ENCODE results near the gene TRAPPC5.

TRAPPC5 gene

DNA sequence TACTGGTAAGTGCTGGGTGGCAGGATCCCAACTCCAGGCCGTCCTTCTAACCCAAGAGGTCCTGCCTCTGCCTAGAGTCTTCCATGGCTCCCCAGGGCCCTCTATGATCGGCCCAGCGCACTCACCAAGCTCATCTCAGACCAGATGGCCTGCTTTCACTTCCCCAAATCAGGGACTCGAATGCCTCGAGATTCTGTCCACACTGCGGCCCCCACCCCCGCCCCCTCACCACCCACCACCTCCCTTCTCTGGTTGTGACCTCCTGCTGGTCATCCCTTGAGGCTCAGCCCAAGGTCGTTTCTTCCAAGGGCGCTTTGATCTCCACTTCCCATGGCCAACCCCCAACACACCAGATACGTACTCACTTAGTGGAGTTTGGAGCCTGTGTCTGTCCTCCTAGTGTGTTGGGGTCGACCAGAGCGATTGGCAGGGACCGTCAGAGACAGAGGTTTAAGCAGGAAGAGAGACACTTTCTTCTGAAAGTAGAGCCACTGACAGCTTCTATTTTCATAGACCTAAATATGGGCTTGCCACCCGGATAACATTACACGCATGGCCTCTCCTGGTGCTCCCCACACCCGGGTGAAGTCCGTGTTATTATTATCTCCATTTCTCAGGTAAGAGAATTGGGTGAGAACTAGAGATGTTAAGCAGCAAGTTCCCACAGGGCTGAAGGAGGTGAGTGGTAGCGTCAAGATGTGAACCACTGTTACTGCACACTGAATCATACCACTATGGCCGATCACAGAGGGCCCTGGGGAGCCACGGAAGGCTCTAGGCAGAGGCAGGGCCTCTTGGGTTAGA, 21.2 kb downstream of the TRAPPC5 start, which contains the start of gene FCER2:
Gene FCER2, minus strand, starts transcription at position 478 of the 804 bp plus-strand sequence. CDS start 2,371 bp downstream, outside the sequence.
- DNase-seq, result no peak

DNA sequence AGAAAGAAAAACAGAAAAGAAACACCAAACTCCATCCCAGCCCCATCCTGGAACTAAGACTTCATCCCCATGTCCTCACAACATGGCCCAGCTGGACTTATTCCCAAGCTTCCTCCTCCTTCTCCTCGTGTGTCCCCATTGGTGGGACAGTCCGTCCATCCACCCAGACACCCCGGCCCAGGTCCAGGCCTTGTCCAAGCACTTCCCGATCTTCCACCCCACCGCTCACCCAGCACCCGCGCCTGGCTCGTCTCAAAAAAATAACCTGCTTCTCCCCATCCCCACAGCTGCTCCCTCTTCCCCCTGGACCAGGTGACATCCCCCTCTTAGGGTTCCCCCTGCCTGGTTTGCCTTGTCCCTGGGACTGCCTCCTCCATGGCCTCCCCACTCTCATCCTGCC, 22.7 kb downstream of the TRAPPC5 start:
- DNase-seq, result no peak

DNA sequence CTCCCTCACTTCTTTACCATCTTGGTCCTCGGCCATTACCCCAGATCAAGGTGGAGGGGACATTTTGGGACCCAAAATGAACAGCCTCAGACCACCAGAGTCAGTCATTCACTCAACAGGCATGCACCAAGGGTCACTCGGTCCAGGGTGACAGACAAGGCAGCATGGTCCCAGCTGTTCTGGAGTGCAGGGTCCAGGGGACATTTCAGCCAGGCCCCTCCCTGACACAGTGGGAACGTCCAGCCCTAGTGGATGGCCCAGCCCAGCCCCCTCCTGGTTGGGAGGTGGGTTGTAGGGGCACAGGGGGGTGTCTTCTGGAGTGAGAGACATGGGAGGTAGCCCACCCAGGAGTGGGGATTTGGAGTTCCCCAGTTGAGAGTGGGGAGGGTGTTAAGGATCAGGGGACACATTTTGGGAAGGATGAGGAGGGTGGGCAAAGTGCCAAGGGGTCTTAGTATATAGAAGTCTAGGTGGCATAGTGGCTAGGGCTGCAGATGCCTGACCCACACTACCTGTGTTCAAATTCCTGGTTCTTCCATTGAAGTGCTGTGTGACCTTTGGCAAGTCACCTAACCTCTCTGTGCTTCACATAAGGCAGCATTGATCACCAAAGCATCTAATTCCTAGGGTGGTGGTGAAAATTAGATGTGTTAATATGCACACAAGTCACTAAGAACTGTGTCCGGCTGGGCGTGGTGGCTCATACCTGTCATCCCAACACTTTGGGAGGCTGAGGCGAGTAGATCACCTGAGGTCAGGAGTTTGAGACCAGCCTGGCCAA, 23.8 kb downstream of the TRAPPC5 start:
- DNase-seq, result no peak

GRCh38 chr19:7705387-7706187, 25.0 kb downstream of the TRAPPC5 start:
- no peak for DNase-seq

- DNase-seq, result no peak
Observed at GRCh38 chr19:7706188-7706954, 25.7 kb downstream of the TRAPPC5 start.

- DNase-seq, result no peak
Observed at GRCh38 chr19:7706955-7707456, 26.4 kb downstream of the TRAPPC5 start.

- no peak for DNase-seq
Observed at GRCh38 chr19:7709932-7710460, 29.4 kb downstream of the TRAPPC5 start.

DNA sequence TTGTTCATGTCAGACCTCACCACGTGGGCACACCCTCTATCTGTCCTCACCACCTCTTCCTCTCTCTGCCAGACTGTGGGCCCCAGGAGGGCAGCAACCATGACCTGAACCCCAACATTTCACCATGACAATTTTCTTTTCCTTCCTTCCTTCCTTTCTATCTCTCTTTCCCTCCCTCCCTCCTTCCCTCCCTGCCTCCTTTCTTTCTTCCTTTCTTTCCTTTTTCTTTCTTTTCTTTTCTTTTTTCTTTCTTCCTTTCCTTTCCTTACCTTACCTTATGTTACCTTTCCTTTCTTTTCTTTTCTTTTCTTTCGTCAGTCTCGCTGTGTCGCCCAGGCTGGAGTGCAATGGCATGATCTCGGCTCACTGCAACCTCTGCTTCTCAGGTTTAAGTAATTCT, 30.0 kb downstream of the TRAPPC5 start:
- no peak for DNase-seq

- no peak for DNase-seq
Observed at GRCh38 chr19:7715671-7716070, 35.0 kb downstream of the TRAPPC5 start.

DNA sequence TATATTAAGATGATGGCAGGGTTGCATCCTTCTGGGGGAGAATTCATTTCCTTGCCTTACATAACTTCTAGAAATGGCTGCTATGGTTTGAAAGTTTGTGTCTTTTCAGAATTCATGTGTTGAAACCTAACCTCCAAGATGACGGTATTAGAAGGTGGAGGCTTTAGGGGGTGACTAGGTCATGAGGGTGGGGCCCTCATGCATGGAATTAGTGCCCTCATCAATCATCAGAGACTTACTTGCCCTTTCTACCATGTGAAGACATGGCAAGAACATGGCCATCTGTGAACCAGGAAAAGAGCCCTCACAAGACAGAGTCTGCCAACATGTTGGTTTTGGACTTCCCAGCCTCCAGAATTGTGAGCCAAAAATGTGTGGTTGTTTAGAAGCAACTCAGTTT, 36.1 kb downstream of the TRAPPC5 start:
- DNase-seq, result no peak

- no peak for DNase-seq
Observed at GRCh38 chr19:7718668-7719067, 38.0 kb downstream of the TRAPPC5 start.

DNA sequence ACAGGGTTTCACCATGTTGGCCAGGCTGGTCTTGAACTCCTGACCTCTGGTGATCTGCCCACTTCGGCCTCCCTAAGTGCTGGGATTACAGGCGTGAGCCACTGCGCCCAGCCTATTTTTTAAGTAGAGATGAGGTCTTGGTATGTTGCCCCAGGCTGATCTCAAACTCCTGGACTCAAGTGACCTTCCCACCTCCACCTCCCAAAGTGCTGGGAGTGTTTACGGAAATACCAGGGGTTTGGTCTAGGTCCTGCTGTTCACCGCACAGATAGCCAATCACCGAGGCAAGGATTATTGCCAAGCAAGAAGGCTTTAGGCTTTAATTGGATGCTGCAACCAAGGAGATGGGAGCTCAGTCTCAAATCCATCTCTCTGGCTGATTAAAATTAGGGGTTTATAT, 39.7 kb downstream of the TRAPPC5 start:
- DNase-seq, result no peak

DNA sequence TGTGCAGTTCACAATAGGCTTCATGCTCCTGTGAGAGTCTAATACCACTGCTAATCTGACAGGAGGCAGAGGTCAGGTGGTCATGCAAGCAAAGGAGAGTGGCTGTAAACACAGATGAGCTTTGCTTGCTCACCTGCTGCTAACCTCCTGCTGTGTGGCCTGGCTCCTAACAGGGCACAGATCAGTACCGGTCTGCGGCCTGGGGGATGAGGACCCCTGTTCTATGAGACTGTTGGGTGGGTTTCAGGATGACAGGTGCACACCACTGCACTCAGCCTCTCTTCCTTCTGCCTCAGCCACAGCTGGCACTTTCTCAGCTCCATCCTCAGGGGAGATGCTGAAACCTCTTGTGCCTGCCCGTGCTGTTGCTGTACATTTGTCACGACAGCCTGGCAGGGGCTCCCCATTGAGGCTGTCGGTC, 41.6 kb downstream of the TRAPPC5 start:
- DNase-seq, result no peak

- no peak for DNase-seq
Observed at GRCh38 chr19:7725791-7726190, 45.2 kb downstream of the TRAPPC5 start.

- no peak for DNase-seq
Observed at GRCh38 chr19:7729211-7729610, 48.6 kb downstream of the TRAPPC5 start.

DNA sequence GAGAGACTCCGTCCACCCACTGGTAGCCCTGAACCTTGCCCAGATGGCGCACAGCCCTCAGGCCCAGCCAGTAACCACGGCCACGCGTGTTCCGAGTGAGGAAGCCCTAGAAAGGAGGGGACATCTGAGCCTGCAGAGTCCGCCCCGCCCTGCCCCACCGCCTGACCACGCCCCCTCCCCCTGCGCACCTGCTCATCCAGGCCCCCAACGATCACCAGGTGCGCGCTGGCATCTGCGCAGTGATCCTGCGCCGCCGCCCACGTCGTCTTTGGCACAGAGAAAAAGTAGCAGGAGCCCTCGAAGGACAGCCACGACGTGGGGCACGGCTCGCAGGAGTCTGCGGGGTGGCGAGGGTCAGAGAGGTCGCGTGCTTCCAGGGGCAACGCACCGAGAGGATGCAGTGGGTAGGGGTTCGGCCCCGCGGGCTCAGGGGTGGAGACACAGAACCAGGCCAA, 49.2 kb downstream of the TRAPPC5 start:
- no peak for DNase-seq

DNA sequence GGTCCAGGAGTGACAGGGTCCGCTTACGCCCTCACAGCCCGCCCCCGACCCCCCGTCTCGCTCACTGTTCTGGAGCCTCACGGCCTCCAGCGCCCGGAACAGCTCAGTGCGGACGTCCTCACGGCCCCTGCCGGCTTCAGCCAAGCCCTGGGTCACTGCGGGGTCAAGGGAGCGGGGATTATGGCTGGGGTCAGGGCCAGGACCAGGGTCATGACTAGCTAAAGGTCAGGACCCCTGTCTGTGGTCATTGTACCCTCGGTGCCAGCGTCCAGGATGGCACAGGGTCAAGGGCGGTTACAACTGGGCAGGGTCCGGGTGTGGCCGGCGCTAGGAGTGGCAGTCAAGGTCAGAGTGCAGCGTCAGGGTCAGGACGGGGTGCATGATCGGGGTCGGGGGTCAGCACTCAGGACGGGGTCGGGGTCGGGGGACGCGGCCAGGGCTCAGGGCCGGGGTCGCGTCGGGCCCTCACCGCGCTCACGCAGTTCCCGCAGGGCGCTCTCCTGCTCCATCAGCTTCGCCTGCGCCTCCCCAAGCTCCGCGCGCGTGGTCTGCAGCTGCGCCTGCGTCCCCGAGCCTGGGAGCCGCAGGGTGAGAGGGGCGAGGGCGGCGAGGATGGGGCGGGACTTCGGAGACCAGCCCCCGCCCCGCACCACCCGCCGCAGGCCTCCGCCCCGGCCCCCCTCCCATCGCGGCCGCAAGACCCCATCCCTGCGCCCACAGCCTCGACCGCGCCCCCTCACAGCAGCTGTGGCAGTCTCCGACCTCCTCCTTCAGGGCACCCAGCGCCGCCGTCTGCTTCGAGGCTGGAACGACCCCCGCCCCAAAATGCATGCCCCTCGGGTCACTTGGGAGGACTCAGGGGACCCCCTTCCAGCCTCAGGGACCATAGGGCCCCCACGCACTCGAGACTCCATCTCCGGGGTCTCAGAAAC, 49.9 kb downstream of the TRAPPC5 start:
- no peak for DNase-seq

DNA sequence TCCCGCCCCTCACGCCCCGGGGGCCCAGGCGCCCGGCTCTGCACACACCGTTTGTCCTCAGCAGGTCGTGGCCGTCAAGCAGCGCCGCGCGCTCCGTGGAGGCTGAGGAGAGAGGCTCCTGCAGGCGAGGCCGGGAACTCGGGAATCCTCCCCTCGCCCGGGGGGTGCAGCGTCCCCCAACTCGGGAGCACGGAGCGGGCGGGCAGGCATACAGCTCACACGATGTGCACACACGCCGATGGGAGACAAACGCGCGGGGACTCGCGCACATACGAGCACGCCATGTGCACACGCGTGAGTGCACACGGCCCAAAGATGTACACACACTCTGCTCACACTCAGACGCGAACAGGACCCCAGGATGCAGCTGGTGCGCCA, 50.6 kb downstream of the TRAPPC5 start:
- no peak for DNase-seq

DNA sequence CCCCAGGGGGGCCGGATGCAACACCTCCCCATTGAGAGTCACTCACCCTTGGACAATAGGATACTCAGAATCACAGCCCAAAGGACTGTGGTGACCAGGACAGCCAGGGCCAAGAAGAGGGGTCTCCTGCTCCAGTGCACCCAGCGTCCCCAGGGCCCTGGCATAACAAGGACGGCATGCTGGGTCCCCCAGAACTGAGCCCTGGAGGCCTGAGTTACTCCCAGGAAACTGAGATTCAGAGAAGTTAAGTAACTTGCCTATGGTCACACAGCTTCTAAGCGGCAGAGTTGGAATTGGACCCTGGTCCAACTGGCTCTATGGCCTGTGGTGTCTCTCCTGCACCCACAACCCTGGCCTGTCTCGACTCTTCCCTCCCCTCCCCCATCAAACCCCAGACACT, 51.0 kb downstream of the TRAPPC5 start:
- no peak for DNase-seq

DNA sequence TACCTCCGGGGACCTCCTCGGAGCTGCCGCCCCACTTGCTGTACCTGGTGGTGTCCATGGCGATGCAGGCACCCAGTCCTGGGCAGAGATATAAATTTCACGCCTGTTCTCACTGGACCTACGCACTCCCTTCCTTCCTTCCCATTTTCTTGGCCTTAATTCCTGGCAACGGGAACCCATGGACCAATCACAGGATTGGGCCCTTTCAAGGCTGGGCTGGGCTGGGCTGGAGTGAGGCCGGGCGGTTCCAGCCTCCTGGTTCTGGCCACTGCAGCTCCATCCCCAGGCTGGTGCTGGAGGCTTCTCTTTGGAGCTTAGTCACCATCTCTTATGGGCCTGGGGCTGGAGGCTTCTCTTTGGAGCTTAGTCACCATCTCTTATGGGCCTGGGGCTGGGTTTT, 51.4 kb downstream of the TRAPPC5 start, which contains the start of gene CLEC4G:
Gene CLEC4G, minus strand, starts transcription at position 66 of the 400 bp plus-strand sequence. Its CDS starts 8 bp downstream, at position 58.
- DNase-seq, result no peak

- no peak for DNase-seq
Observed at GRCh38 chr19:7733376-7733775, 52.7 kb downstream of the TRAPPC5 start.

Measured in NCI-H2081 (cell line).